GM12801 (cell line): Measurements from ENCODE around the gene ADRA2B.

Experiments
- CTCF ChIP-seq: IDR thresholded peaks from one replicate; pipeline ENCODE4 v1.5.1; 2011; ENCODE audit warnings: control low read depth; ENCODE audit not compliant: insufficient read length; ENCODE audit errors: extremely low read depth

Gene ADRA2B

DNA sequence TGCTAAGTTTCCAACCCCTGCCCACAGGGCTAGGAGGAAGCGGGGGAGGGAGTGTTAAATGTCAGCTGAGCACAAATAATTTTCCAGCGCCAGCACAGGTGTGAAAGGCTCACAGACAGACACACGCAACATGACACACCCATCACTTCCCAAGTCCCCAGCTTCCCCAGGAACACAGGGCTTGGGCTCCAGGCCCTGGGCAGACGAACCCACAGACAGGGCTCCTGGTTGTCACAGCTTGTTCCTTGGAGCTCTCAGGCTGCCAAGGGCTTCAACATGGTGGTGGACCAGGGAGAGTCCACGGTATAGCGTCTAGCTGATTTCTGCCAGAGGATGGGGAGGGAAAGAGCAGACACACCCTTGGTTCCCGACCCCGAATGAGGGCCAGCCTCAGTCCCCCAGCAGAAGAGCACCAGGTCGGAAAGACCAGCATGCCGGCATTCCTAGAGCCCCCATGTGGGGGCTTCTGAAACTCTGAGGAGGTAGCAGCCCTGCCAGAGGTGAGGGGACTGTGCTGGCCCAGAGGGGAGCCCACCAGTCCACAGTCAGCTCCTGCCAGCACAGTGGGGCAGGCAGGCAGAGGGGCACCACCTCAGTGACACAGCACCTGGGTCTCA is 27.0 kb upstream of the ADRA2B start:
- TF ChIP-seq CTCF = no peak

GRCh38 chr2:96142217-96143113 is 26.1 kb upstream of the ADRA2B start:
- TF ChIP-seq CTCF = no peak

- TF ChIP-seq CTCF = no peak
These were observed 24.7 kb upstream of the ADRA2B start for GRCh38 chr2:96140941-96141623.

DNA sequence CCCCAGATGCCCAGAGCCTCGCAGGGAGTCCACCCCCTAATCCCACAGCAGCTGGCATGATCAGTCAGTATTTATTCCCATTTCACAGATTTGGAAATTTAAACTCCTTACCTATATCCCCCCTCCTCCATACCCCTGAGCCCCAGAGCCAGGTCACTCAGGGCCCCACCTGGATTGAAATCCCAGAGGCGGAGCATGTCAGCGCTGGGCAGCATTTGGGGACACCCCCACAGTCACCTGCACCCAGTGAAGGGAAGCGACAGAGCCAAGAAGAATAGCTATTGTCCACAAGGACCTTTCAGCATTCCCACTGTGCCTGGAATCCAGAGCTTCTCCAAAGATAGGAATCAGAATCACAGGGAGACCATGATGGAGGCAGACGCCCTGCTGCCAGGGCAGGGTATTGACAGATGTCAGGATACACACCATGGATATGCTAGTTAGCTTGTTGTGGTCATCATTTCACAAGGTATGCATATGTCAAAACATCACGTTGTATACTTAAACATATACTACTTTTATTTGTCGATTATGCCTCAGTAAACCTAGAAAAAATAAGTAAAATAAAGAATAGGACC is 22.9 kb upstream of the ADRA2B start:
- no peak for TF ChIP-seq CTCF

DNA sequence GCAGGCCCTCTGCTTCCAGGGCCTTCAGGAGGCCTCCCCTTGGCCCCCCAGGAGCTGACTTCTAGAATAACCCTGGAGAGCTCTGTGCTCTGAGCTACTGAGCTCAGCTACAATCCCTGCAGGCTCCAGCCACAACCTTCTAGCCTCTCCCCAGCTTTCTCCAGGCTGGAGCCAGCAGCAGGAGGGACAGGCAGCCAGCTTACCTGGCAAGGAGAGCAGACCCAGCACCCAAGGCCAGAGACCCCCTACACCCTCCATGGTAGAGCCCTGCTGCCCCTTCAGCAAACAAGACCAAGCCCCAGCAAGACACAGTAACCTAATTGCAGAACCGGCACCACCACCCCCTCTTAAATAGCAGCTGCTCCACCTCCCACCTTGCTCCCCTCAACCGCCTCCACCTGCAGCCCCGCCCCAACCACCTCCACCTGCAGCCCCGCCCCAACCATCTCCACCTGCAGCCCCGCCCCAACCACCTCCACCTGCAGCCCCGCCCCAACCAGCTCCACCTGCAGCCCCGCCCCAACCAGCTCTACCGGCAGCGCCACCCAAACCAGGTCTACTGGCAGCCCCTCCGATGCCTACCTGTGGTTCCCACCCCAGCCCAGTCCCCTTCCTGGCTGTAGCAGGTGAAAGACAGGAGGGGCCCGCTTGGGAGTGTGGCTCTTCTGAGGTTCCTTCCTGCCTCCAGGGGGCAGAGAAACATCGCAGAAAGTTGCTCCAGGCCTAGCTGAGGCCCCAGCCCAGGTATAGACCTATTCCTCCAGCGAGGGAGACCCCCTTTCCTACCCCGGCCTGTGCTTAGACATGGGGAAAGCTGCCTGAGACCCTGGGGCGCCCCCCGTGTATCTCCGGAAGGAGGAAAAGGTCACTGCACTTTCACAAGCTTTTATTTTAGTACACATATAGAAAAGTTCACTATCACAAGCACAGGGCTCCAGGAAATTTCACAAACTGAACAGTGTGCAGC is 22.1 kb upstream of the ADRA2B start, which contains the start of gene ASTL:
ASTL (minus strand) TSS at position 324 of the 967 bp plus-strand sequence; CDS start at position 258, 66 bp downstream.
- no peak for TF ChIP-seq CTCF

DNA sequence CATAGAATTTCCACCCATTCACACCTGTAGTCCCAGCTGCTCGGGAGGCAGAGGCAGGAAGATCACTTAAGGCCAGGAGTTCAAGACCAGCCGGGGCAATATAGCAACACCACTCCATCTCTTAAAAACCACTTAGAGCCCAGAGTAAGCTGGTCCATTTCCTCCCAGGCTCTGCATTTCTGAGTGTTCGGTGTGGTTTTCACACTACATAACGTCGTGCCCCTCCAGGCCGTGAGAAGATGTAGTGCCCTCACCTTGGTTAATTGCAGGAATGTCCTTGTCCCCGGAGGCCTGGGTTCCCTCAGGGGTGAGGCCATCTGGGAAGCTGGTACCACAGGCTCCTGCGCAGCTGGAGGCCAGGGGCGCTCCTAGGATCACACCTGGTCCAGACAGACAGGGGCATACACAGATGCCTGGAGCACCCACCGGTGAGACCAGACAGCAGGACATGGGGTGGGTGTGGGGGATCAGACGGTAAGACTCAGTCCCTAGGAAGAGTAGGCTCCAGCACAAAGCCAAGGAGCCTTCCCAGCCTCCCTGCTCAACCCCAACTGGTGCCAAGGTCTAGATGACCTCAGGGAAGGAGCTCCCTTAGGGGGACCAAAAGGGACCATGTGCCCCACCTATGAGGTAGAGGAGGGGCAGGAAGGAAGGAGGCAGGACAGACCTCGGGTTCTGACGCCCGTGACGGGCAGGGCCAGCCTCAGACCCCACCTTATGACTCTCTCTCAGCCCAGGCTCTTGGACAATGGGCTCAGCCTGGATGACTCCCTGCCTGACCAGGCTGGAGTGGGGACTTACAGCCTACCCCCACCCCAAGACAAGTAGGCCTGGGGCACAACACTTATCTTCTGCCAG is 21.2 kb upstream of the ADRA2B start:
- TF ChIP-seq CTCF = no peak
